Tibial nerve (tissue), 4 donors: ENCODE data around the gene LRFN2.

ENCODE experiments used
- CTCF ChIP-seq, 5 experiments: fragments of 200-600 bp in 3 of 5; fragments of 450-650 bp in 2 of 5; sonication (generic) in 3 of 5; IDR thresholded peaks; one replicate each; pipeline ENCODE4 v1.5.1; 2016 to 2019; ENCODE audit warnings: antibody characterized with exemption in 5 of 5, mild to moderate bottlenecking in 3 of 5, moderate library complexity in 2 of 5
- EP300 ChIP-seq, 2 donors: sonication (generic); formaldehyde crosslinking; IDR thresholded peaks; one replicate each; pipeline ENCODE4 v1.6.1; 2017; ENCODE audit warnings: antibody characterized with exemption in 2 of 2, mild to moderate bottlenecking in 1 of 2
- POLR2A ChIP-seq, 2 donors: fragments of 450-650 bp; IDR thresholded peaks; one replicate each; pipeline ENCODE4 v1.6.1; 2017; ENCODE audit warnings: antibody characterized with exemption in 2 of 2, mild to moderate bottlenecking in 2 of 2, moderate library complexity in 2 of 2

DNA sequence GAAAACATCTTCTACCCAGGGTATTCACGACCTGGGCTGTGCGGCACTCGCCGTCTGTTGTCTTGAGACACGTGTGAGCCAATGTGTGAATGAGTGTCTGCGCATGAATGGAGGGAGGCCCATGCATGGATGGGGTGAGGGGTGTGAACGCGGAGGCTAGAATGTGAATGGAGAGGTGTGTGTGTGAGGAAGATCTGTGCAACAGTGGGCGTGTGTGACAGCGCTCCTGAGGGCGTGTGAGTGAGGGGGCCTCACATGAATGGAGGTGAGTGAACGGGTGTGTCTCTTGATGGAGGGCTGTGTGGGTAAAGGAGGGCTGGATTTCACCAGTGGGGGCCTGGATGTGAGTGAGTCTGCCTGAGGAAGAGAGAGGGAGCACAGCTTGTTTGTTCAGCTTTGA is 146.0 kb downstream of the LRFN2 start:
- TF ChIP-seq POLR2A (IDR thresholded peaks at IDR 0.05) (no peak), CTCF (IDR thresholded peaks at IDR 0.05) (no peak), EP300 (IDR thresholded peaks at IDR 0.05) (no peak)
